NCI-H2196 treated with DMSO at 0.1 percent for 48 hours (cell line): ENCODE measurements around the gene BBS4.
"Not testable (repeated sequence)": the region's sequence is repeated elsewhere in the genome, so short reads cannot be mapped to it uniquely, and the experiment has no call there.

ENCODE experiments used
- DNase-seq: peaks from one replicate; lab custom pipeline; 2025; ENCODE audit not compliant: unreplicated experiment; lab: John Stamatoyannopoulos, UW

Gene BBS4

DNA sequence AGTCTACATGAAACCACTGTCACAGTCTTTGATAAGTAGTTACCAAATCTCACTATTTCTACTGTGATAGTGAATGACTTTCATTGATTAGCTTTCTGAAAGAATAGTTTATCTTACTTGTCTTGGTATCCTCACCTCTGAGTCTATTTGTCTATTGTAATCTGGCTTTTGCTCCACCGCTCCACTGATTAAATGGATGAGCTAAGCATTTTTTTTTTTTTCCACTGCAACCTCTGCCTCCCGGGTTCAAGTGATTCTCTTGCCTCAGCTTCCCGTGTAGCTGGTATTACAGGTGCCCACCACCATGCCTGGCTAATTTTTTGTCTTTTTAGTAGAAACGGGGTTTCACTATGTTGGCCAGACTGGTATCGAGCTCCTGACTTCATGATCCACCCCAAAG lies 12.9 kb downstream of the BBS4 start:
- DNase-seq, result no peak

DNA sequence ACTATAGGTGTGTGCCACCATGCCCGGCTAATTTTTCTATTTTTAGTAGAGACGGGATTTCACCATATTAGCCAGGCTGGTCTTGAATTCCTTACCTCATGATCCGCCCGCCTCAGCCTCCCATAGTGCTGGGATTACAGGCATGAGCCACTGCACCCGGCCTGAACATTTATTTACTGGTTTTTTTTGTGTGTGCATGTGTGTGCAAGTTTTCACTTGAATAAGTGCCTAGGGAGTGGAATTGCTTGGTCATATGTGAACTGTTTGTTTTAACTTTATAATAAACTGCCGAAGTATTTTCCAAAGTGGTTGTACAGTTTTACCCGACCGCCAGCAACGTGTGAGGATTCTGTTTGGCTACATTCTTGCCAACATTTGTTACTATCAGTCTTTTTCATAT lies 14.1 kb downstream of the BBS4 start:
- DNase-seq, result no peak

DNA sequence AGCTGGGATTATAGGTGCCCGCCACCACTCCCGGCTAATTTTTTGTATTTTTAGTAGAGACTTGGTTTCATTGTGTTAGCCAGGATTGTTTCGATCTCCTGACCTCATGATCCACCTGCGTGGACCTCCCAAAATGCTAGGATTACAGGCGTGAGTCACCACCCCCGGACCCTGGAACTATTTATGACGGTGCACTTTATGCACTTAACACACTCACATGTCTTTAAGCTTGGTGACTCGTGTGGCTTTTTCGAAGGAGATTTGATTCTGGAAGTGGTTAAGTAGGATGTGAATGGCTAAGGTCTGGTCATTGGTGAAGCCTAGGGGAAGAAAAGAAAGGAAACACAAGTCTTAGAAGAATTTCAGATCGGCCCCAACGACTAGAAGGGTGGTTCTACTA lies 20.3 kb downstream of the BBS4 start:
- DNase-seq, result no peak

DNA sequence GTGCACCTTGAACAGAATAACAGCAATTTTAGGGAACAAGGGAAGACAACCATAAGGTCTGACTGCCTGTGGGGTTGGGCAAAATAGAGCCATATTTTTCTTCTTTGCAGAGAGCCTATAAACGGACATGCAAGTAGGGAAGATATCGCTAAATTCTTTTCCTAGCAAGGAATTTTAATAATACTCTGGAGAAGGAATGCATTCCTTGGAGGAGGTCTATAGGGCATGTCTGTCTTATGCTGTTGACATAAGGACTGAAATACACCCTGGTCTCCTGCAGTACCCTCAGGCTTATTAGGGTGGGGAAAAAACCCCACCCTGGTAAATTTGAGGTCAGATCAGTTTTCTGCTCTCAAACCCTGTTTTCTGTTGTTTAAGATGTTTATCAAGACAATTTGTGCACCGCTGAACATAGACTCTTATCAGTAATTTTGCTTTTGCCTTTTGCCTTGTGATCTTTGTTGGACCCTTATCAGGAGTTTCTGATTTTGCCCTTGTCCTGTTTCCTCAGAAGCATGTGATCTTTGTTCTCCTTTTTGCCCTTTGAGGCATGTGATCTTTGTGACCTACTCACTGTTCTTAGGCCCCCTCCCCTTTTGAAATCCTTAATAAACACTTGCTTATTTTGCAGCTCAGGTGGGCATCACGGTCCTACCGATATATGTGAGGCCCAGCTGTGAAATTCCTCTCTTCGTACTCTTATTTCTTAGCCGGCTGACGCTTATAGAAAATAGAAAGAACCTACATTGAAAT lies 22.7 kb downstream of the BBS4 start:
- not testable (repeated sequence) for DNase-seq

DNA sequence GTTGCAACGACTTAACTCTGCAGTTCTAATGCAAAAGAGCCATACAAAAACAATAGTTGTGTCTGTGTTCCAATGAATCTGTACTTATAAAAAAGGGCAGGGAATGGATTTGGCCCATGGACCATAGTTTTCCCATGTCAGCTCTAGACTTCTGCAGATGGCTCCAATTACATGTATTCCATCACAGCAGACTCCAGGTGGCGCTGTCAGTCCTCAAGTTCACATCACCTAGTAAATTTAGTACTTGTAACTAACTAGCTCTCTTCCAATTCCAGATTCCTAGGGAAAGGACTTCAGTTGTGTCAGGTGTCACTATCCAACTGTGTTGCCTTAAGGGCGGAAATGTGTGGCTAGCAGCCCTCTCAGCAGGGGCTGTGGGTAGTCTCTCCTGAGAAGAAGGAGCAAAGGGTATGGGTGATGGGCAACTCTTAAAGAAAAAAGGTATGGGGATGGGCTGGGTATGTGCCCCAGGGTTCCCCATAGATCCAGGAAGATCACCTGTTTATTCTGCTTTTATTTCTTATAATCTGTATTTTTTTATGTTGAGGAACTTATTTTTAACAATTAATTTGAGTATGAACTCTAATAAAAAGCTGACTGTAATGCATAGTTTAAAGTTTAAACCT lies 36.2 kb downstream of the BBS4 start:
- peak; percentile 21 for DNase-seq

DNA sequence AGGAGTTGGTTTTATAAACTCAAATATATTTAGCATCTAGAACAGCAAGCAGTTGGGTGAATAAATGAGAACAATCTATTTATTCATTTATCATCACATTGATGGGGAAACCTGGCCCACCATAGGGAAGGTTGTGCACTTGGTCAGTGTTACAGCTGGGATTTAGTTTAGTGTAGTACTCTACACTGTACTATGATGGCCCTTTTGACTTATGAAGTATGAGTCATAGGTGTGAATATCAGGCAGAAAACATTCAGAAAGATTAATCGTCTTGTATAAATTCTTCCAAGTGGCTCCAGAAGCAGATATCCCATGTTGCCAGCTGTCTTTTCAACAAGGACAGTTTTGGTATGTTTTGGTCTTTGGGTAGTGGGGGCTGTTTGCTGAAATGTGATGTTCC lies 38.0 kb downstream of the BBS4 start:
- DNase-seq, result no peak

DNA sequence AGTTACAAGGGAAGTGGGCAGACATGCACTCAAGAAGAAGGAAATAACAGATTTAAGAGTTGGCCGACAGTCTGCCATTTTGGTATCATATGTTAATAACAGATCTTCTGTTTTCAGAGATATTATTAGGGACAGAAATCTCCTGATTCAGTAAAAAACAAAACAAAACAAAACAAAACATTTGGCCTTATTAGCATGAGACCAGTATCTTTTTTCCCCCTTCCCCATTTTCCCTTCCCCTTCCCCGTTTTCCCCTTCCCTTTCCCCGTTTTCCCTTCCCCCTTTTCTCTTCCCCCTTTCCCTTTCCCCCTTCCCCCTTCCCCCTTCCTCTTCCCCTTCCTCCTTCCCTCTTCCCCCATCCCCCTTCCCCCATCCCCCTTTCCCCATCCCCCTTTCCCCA lies 39.4 kb downstream of the BBS4 start:
- no peak for DNase-seq

DNA sequence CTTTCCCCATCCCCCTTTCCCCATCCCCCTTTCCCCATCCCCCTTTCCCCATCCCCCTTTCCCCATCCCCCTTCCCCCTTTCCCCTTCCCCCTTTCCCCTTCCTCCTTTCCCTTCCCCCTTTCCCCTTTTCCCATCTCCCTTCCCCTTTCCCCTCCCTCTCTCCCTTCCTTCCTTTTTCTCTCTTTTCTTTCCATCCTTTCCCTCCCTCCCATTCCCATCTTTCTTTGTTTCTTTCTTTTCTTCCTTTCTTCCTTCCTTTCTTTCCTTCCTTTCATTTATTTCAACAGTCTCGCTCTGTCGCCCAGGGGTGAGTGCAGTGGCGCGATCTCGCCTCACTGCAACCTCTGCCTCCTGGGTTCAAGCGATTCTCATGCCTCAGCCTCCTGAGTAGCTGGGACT lies 39.8 kb downstream of the BBS4 start:
- not testable (repeated sequence) for DNase-seq

DNA sequence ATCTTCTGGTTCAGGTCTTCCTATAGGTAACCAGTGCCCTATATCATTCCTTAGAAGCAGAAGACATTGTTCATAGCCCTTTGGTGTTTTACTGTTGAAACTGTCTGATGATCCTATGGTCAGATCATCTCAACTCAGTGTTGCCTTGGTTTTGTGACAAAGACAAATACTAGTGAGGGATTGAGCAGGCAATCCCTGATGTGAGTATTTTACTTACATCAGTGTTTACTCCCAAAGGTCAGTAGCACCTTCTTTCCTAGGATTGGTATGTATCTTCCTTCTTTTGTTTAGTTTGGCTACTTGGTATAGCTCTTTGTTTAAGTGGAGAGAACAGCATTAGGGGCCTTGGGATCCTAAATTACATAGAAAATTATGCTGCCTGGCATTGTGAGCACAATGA lies 41.1 kb downstream of the BBS4 start:
- no peak for DNase-seq

DNA sequence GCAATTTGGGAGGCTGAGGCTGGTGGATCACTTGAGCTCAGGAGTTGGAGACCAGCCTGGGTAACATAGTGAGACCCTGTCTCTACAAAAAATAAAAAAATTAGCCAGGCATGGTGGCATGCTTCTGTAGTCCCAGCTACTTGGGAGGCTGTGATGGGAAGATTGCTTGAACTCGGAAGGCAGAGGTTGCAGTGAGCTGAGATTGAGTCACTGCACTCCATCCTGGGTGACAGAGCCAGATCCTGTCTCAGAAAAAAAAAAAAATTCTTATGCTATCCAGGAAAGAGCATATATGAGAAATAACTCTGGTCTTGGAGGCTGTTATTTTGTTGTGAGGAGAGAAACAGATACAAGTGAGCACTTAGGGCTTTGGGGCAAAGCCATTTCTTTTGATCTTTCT lies 42.2 kb downstream of the BBS4 start:
- DNase-seq, result not testable (repeated sequence)

DNA sequence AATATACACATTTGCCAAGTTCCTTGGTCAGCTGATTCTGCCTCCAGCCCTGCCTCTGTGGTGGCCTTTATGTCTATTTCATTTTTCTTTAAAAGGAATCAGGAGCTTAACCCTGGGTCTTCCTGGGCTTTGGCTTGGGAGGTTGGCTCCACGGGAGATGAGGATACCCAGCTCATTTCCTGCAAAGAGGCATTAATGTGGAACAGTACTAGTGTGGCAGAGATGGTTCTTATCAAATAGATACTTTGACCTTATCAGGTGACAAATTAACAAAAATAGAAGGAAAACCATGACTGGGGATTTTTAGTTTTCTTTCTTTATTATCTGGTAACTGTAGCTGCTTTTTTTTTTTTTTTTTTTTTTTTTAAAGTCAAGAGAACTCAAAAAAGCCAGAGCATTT lies 42.8 kb downstream of the BBS4 start:
- no peak for DNase-seq

DNA sequence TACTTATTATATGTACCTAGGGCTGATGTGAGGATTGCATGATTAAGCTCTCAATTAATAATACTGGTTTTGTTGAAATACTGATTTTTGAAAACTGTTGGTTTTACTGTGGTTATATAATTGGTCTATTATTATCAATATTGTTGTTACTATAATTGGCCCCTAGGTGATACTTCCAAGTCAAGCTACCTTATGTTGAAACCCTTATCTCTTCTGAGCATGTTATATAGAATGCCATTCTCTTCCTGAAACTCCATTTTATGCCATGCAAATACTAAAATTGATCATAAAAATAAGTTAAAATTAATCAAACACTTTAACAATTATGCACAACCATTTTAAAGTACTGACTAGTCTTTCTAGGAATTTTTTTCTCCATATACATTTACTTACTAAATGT lies 46.1 kb downstream of the BBS4 start:
- no peak for DNase-seq

DNA sequence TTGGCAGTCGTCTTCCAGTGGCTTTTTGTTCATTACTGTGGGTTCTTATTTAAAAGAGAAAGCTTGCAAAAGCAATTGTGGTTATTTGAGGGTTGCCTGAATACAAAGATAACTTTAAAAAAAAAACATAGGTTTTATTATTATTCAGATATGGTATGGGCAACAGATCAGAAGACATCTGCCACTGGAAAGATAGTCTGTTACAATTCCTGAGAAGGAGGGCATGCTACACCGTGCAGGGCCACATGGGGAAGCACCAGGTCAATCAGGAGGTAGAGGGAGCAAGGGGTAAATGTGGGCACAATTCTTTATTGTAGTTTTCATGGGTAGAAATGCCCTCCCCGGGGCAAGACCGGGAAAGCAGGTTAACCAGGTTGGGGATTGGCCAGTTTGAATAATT lies 46.5 kb downstream of the BBS4 start:
- DNase-seq, result no peak

DNA sequence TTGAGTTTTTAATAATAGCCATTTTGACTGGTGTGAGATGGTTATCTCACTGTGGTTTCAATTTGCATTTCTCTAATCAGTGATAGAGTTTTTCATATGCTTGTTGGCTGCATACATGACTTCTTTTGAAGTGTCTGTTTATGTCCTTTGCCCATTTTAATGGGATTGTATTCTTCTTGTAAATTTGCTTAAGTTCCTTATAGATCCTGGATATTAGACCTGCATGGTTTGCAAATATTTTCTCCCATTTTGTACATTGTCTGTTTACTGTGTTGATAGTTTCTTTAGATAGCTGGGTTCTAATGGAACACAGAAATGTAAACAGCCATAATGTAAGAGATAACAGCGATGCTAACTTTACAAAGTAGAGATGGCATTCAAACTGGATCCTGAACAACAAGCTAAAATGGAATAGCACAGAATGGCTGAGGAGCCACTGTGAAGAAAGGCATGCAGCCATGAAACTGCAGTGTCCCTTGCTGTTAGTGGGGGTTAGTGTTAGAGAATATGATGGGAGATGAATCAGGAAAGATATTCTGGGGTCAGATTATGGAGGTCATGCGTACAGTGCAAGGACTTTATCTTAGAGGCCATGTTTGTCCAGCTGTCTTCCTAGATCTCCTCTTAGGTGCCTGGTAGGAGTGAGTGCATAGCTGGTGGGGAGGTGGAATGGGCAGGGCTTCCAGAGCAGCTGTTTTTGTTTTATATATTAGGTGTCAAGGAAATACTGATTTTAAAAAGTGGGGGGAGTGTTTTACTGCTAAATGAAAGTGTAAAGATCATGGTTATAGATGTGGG lies 48.1 kb downstream of the BBS4 start:
- DNase-seq, result no peak

DNA sequence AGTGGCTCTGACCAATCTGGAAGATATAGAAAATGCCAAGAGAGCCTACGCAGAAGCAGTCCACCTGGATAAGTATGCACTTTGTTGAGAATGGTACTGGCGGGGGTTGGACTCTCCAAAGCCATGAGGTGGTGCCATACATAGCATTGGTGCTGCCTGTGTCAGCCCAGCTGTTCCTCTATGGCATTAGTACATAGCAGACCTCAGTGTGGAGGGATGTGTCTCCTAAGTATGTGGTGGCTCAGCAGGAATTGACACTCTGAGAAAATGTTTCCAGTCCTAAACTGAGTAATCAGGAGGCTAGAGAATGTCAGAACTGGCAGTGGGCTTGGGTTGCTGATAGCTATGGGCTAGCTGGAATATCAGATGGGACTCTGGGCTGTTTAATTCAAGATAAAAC lies 49.1 kb downstream of the BBS4 start:
- DNase-seq, result no peak

DNA sequence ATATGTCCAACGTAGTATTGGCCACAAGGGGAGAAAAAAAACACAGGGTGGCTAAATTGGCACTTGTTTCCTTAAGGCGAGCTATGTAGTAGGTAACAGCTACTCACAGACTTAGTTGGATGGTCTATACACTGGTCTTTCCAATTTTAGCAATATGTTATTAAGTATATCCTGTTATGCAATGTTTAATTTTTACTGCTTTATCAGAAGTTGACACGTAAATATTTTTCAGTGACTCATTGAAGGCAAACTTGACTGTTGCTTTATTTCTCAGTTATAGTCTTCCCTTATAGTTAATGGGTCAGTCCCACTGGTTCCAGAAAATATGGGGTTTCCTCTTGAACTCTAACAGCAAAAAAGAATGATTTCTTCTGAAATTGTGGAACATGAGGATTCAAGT lies 51.1 kb downstream of the BBS4 start:
- DNase-seq, result no peak

DNA sequence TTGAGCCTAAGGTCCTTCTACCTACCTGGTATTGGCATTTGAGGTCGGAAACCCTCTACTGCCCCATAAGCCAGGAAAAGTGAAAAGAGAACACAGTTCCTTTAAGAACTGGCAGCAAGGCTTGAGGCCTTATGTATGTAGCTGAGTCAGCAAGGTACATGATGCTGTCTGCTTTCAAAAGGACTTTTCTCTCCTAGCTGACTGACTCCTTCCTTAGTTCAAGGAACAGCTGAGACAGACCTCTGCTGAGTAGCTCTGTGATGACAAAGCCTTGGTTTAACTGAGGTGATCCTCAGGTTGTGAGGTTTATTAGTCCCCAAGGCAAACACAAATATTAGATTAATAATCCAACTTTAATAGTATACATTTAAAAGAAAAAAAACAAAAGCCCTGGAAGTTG lies 51.7 kb downstream of the BBS4 start:
- DNase-seq, result no peak

DNA sequence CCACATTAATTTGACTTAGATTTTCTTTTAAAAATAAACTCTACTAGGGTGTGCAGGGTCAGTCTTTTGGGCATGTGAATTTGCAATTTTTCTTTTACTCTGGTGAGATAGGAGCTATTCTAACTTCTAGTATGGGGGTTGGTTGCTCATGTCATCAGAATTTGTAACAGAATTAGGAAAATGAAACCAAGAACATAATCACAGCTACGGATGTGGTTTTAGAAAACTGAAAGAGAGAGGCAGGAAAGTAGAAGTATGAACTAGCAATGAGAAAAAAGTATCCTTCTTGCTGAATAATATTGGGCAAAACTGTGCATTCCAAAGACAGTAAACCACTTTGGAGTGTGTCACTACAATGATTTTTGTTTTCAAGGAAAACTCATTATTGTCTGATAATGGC lies 54.2 kb downstream of the BBS4 start:
- no peak for DNase-seq

DNA sequence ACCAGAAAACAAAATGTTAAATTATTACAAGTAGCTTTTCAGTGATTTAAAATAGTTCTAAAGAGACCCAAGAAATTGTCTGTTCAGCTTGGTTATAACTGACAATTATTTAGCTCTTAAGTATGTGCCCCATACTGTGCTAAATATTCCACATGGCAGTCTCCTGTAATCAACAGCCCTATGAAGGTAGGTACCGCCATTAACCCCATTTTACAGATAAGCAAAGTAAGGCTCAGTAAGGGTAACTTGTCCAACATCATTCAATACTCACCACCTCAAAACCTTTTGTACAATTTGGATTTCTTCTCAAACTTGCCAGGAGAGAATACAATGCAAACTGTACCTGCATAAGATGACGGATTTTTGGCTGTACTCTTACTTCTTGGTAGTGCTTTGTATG lies 63.7 kb downstream of the BBS4 start:
- no peak for DNase-seq

DNA sequence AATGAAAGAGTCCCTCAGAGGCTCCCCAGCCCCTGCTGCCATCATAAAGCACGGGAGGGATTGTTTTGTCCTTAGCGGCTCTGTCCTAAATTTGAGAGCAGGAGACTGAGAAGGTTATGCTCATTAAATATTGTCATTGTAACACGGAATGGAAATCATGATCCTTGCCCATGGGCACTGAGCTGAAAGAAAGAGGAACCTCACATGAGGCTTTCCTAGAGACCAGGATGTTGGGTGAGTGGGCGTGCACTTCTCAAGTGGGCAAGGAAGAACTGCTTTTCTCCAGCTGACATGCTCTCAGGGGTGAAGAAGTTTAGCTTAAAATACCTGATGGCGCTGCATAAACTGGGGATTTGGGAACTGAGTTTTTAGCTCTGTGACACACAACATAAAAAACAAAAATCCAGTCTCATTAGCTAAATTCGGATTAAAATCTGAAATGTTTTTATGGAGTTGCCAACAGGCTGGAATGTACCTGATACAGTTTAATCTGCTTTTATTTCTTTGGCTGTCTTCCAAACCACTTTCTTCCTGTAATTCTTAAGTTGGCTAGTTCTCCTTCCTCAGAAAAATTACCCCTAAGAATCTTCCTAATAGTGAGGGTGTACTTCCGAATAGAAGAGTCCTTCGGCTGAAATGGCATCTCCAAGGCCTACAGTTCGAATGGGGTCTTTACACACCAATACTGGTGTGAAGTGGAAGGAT lies 65.9 kb downstream of the BBS4 start:
- no peak for DNase-seq

DNA sequence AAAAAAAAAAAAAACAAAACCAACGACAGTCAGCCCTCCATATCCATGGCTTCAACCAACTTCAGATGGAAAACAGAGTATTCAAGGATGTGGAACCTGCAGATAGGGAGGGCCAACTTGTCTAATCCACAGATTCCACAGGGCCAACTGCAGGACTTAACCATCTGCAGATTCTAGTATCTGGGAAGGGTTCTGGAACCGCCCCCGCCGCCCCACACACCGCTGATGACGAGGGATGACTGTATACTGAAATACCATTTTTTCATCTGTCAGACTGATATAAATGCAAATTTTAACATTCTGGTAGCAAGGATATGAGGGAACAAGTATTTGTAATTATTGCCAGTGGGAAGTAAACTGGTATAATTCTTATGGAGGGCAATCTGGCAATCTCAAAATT lies 68.1 kb downstream of the BBS4 start:
- DNase-seq, result no peak

DNA sequence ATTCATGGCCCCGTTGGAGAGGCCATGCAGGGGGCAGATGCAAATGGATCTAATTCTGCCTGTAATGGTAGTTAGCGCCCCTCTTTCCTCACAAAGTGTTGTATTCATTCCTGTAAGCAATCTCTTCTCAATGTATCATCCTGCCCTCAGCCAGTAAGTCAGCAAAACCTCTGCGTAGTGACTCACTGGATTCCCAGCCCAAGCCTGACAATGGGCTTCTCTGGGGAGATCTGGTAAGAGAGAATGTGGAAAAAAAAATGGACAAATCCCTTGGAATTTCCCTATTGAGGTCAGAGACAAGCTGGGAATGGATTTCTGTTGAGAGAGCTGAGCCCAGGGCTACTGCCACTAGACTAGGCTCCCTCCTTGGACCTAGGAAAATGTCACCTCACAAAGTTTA lies 72.2 kb downstream of the BBS4 start:
- no peak for DNase-seq
